GM10248 (cell line): Measurements from ENCODE around the gene LONRF2.

Experiments
- CTCF ChIA-PET: fragments of 300-600 bp; sonication (Branson Sonifier 250); formaldehyde crosslinking; extraction: SDS; loops from one replicate; lab custom pipeline; 2021; ENCODE audit warnings: antibody characterized with exemption; lab: Yijun Ruan, JAX
- POLR2A ChIA-PET: fragments of 350-650 bp; sonication (Branson Sonifier 250); formaldehyde crosslinking; extraction: SDS; loops from one replicate; lab custom pipeline; 2020; ENCODE audit warnings: antibody characterized with exemption; lab: Yijun Ruan, JAX
- DNase-seq: peaks from one replicate; pipeline ENCODE4 v3.0.0; 2012; ENCODE audit errors: extremely low spot score
- TF ChIP-seq, protein P1 (sequence below): IDR thresholded peaks from 2 replicates; pipeline ENCODE4 v1.5.1; 2012; ENCODE audit warnings: mild to moderate bottlenecking, low read depth; ENCODE audit errors: extremely low read depth, missing control alignments, control extremely low read depth

Gene LONRF2

DNA sequence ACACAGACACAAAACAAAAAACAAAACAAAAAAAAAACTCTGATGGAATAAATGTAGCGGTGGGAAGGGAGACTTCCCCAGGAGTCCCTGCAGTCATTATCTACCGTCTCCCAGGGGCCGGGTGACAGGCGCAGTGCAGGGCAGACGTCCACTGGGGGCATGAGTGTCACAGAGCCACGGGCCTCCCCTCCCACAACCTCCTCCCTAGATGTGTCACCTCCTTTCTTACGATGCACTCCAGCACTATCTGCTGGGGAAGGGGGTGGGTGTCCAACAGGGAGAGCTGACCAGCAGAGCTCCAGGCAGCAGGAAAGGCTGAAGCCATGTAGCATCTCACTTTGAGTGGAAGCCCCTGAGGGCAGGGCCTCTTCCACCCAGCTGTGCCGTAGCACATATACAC, 84.5 kb downstream of the LONRF2 start:
- POLR2A ChIA-PET = no interaction called here
- no peak for DNase-seq
- CTCF ChIA-PET = interaction anchor here (1.5 kb wide), 1 partner anchor 25 kb away, joined by 4 read pairs; no protein-coding TSS in a partner anchor
- TF ChIP-seq, protein P1, sequence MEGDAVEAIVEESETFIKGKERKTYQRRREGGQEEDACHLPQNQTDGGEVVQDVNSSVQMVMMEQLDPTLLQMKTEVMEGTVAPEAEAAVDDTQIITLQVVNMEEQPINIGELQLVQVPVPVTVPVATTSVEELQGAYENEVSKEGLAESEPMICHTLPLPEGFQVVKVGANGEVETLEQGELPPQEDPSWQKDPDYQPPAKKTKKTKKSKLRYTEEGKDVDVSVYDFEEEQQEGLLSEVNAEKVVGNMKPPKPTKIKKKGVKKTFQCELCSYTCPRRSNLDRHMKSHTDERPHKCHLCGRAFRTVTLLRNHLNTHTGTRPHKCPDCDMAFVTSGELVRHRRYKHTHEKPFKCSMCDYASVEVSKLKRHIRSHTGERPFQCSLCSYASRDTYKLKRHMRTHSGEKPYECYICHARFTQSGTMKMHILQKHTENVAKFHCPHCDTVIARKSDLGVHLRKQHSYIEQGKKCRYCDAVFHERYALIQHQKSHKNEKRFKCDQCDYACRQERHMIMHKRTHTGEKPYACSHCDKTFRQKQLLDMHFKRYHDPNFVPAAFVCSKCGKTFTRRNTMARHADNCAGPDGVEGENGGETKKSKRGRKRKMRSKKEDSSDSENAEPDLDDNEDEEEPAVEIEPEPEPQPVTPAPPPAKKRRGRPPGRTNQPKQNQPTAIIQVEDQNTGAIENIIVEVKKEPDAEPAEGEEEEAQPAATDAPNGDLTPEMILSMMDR = no peak

DNA sequence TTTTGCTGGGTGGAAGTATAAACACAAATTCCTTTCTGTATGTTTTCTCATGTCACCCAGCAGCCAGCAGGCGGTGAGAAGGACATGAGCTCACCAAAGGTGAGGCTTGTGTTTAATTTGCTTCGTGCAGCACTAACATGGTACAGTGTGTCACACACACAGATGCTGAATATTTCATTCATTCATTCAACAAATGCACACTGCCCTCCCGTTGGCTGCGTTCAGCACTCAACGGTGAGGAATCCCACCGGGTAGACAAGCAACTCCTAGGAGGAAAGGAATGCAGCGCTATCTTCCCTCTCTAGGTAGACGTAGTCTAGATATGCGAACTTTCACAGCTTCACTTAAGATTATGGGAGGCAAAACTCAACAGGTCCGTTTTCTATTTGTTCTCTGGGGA, 85.1 kb downstream of the LONRF2 start:
- no peak for DNase-seq
- POLR2A ChIA-PET = no interaction called here
- TF ChIP-seq, protein P1 = no peak
- CTCF ChIA-PET = interaction anchor here (1.2 to 1.5 kb wide), 2 partner anchors 26 to 678 kb away, joined by 4 read pairs; no protein-coding TSS in a partner anchor

DNA sequence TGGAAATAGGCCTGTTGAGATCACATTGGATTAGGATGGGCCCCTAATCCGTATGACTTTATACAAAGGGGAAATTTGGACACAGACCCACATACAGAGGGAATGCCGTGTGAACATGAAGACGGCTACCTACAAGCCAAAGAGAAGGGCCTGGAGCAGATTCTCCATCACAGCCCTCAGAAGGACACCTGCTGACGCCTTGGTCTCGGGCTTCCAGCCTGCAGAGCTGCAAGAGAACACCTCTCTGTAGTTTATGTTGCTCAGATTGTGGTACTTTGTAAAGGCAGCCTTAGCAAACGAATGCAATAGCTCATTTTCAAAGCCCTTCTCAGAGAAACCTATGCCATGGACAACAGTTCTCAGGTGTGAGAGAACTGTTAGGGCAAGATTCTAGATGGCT, 86.1 kb downstream of the LONRF2 start:
- ChIA-PET CTCF (interaction anchor here (1.2 to 1.6 kb wide), 3 partner anchors 9 to 677 kb away, joined by 3 to 7 read pairs (median 4); no protein-coding TSS in a partner anchor), POLR2A (no interaction called here)
- DNase-seq = no peak
- TF ChIP-seq, protein P1 = no peak

DNA sequence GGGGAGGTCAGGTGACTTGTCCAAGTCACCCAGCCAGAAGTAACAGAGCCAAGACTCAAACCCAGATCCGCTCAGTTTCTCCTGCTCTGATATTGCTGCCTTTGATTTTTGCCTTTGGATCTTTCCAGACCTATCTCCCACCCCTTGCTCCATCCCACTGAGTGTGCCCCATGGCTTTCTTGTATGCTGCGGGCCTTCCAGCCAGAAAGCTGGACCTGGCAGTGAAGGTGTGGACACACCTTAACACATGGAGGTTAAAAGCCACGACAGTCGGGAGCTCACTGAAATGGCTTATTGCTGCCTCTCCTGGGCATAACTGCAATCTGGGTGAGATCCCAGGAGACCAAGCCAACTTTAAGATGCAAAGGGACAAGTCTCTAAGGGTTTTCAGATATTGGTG, 86.7 kb downstream of the LONRF2 start:
- ChIA-PET POLR2A (interaction anchor here (0.6 kb wide), 1 partner anchor 14 kb away, joined by 3 read pairs; no protein-coding TSS in a partner anchor), CTCF (interaction anchor here (1.0 to 1.6 kb wide), 4 partner anchors 10 to 676 kb away, joined by 3 to 7 read pairs (median 4); no protein-coding TSS in a partner anchor)
- TF ChIP-seq, protein P1 = no peak
- no peak for DNase-seq

DNA sequence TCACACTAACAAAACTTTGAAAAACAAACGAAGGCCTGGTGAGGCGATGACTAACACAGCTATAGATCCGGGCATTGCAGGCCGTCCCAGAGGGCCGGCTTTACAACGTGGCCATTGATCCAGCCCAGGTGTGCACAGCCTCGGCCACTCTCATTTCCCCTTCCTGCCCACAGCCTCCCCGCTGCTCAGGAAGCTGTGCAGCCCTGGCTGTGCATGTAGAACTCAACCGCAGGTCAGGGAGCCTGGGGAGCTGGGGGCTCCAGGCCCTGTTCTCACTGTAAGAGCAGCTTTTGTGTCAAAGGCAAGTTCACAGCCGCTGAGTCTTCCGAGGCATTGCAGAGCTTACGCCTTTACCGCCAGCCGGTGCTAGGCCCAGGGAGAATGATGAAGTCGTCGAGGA, 87.2 kb downstream of the LONRF2 start:
- ChIA-PET CTCF (interaction anchor here (1.0 to 1.6 kb wide), 4 partner anchors 10 to 676 kb away, joined by 3 to 7 read pairs (median 4); no protein-coding TSS in a partner anchor), POLR2A (interaction anchor here (0.6 kb wide), 1 partner anchor 14 kb away, joined by 3 read pairs; no protein-coding TSS in a partner anchor)
- TF ChIP-seq, protein P1 = no peak
- DNase-seq = peak; percentile 67

DNA sequence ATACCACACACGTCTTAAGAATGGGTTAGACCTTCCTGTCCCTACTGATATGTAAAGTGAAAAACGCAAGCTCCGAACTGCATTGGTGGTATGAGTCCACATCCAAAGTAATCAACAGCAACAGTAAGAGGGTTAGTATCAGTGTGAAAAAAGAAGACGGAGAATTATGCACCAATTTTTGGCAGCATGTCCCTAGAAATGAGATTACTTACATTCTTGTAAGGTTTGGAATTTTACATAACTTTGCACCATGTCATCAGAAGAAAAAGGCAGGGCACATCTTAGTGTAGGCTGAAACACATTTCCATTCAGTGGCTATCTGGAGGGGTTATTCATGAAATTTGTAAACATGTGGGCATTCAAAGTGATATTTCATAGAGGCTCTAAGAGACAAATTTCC, 88.2 kb downstream of the LONRF2 start:
- no peak for DNase-seq
- CTCF ChIA-PET = interaction anchor here (1.0 kb wide), 1 partner anchor 28 kb away, joined by 3 read pairs; no protein-coding TSS in a partner anchor

More for the DNA sequence above, 88.2 kb downstream of the LONRF2 start:
- POLR2A ChIA-PET = no interaction called here
- TF ChIP-seq, protein P1 = no peak
